SK-N-SH (cell line): ENCODE measurements around the gene ELMO1.

Experiments
- CHD2 ChIP-seq: fragments of 150-350 bp; IDR thresholded peaks from 2 replicates; pipeline ENCODE4 v1.6.1; 2018; ENCODE audit warnings: low read length; ENCODE audit not compliant: partially characterized antibody
- CTCF ChIP-seq: fragments of 200-600 bp; sonication (generic); IDR thresholded peaks from 2 replicates; pipeline ENCODE4 v1.6.1; 2017; ENCODE audit warnings: antibody characterized with exemption, mild to moderate bottlenecking, moderate library complexity
- EP300 ChIP-seq, 2 experiments: IDR thresholded peaks; 2 replicates each; pipeline versions ENCODE4 v1.4.0 to v1.6.1; 2012; ENCODE audit warnings: borderline replicate concordance in 1 of 2, low read depth in 1 of 2, low read length in 1 of 2
- EZH2phosphoT487 ChIP-seq: fragments of 200-600 bp; sonication (generic); IDR thresholded peaks from 2 replicates; pipeline ENCODE4 v1.6.1; 2017; ENCODE audit warnings: low read depth, mixed run types, mild to moderate bottlenecking, antibody characterized with exemption, moderate library complexity, borderline replicate concordance
- GATA2 ChIP-seq: sonication (generic); formaldehyde crosslinking; IDR thresholded peaks from 2 replicates; pipeline ENCODE4 v1.5.0; 2020; ENCODE audit warnings: mild to moderate bottlenecking, missing genetic modification reagents
- MAX ChIP-seq: IDR thresholded peaks from 2 replicates; pipeline ENCODE4 v1.4.0; 2012; ENCODE audit warnings: low read depth
- NRF1 ChIP-seq: IDR thresholded peaks from 2 replicates; pipeline ENCODE4 v1.6.1; 2012; ENCODE audit warnings: low read depth, mild to moderate bottlenecking, low read length
- POLR2AphosphoS5 ChIP-seq: IDR thresholded peaks from 2 replicates; pipeline ENCODE4 v1.6.1; 2012; ENCODE audit warnings: low read depth, low read length
- RCOR1 ChIP-seq: fragments of 150-350 bp; IDR thresholded peaks from 2 replicates; pipeline ENCODE4 v1.6.1; 2017; ENCODE audit warnings: antibody characterized with exemption, low read length
- TAF1 ChIP-seq: IDR thresholded peaks from 2 replicates; pipeline ENCODE4 v1.6.1; 2012; ENCODE audit warnings: low read depth, mild to moderate bottlenecking, low read length, moderate library complexity, borderline replicate concordance

DNA sequence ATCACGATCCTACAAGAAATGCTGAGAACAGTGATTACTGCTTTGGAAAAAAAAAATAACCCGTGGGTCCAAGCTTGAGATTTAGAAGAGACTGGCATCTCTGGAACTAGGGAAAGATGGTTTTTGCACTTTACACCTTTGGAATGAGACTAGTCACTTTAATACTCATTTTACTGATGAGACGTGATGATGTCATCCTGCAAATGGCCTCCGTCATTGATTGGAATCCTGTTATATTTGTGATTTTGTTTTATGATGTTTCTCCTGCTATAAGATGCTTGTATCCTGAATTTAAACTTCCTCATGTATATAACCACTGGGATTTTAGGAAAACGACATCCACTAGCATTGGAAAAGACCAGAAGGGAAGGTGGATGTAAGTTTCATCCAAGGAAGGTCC lies 363.1 kb downstream of the ELMO1 start:
- no peak for TF ChIP-seq GATA2 (CRISPR knock-in tag)
- no peak for TF ChIP-seq EP300 (IDR thresholded peaks at IDR 0.05; ENCODE audit: borderline replicate concordance in 1 of 2, low read depth in 1 of 2, low read length in 1 of 2)
- no peak for TF ChIP-seq CTCF
- no peak for TF ChIP-seq TAF1
- TF ChIP-seq MAX = no peak
- TF ChIP-seq EZH2phosphoT487 = no peak
- TF ChIP-seq RCOR1 = no peak
- no peak for TF ChIP-seq NRF1
- TF ChIP-seq CHD2 = no peak
- no peak for TF ChIP-seq POLR2AphosphoS5
